CD4-positive, alpha-beta T cell treated with Interleukin-6 for 4 hours (primary cell): ENCODE results near the gene MEX3A.

Experiments
- DNase-seq: peaks from one replicate; pipeline ENCODE4 v3.0.0-alpha.2; 2020; ENCODE audit warnings: mixed read lengths

Gene MEX3A

GRCh38 chr1:156102633-156103511 lies 20.6 kb upstream of the MEX3A start:
- no peak for DNase-seq

- no peak for DNase-seq
These were observed 19.6 kb upstream of the MEX3A start for GRCh38 chr1:156101880-156102279.

GRCh38 chr1:156100205-156100995 lies 18.1 kb upstream of the MEX3A start:
- no peak for DNase-seq

GRCh38 chr1:156099282-156099681 lies 17.0 kb upstream of the MEX3A start:
- DNase-seq: no peak

- DNase-seq: no peak
These were observed 16.5 kb upstream of the MEX3A start for GRCh38 chr1:156098784-156099183.

- DNase-seq: no peak
These were observed 15.4 kb upstream of the MEX3A start for GRCh38 chr1:156097499-156098178.

- DNase-seq: peak; percentile 92
These were observed 14.6 kb upstream of the MEX3A start for GRCh38 chr1:156096640-156097391.

GRCh38 chr1:156095906-156096508 lies 13.7 kb upstream of the MEX3A start:
- DNase-seq: no peak

GRCh38 chr1:156091610-156092009 lies 9.3 kb upstream of the MEX3A start:
- DNase-seq: no peak

GRCh38 chr1:156090840-156091188 lies 8.5 kb upstream of the MEX3A start:
- DNase-seq: peak; percentile 95

- no peak for DNase-seq
These were observed 8.0 kb upstream of the MEX3A start for GRCh38 chr1:156090138-156090839.

GRCh38 chr1:156089704-156090103 lies 7.4 kb upstream of the MEX3A start:
- DNase-seq: no peak

GRCh38 chr1:156086256-156086662 lies 4.0 kb upstream of the MEX3A start:
- DNase-seq: no peak

GRCh38 chr1:156083800-156084790 lies 1.8 kb upstream of the MEX3A start:
- no peak for DNase-seq

- no peak for DNase-seq
These were observed 352 bp downstream of the MEX3A start for GRCh38 chr1:156081917-156082308.

- DNase-seq: no peak
These were observed 917 bp downstream of the MEX3A start for GRCh38 chr1:156081180-156081916.

- no peak for DNase-seq
These were observed 1.4 kb downstream of the MEX3A start for GRCh38 chr1:156080863-156081179.

- no peak for DNase-seq
These were observed 1.9 kb downstream of the MEX3A start for GRCh38 chr1:156080241-156080862.

- DNase-seq: no peak
These were observed 2.5 kb downstream of the MEX3A start for GRCh38 chr1:156079762-156080161.
